Effector CD4-positive, alpha-beta T cell (primary cell): ENCODE measurements around the gene GET3.

Experiments
- DNase-seq: peaks from one replicate; pipeline ENCODE4 v3.0.0-alpha.2; 2020

GET3 gene

DNA sequence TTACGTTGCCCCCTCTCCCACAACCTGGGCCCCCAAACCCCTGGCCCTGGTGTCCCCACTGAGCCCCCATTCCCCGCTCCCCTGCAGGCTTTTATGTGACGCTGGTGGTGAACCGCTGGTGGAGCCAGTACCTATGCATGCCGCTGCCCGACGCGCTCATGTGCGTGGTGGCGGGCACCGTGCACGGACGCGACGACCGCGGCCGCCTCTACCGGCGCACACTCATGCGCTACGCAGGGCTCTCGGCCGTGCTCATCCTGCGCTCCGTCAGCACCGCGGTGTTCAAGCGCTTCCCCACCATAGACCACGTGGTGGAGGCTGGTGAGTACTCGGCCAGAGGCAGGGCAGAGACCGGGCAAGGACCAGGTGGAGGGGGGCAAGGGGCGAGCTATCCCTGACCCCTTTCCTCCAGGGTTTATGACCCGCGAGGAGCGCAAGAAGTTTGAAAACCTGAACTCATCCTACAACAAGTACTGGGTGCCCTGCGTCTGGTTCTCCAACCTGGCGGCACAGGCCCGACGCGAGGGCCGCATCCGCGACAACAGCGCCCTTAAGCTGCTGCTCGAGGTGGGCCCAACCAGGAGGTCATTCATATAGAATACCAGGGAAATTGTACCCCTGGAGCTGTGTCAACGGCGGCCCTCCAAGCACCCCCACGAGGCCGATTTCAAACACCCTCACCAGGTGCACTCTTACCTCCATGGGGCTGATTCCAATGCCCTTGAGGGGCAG, 17.3 kb downstream of the GET3 start:
- DNase-seq: no peak

DNA sequence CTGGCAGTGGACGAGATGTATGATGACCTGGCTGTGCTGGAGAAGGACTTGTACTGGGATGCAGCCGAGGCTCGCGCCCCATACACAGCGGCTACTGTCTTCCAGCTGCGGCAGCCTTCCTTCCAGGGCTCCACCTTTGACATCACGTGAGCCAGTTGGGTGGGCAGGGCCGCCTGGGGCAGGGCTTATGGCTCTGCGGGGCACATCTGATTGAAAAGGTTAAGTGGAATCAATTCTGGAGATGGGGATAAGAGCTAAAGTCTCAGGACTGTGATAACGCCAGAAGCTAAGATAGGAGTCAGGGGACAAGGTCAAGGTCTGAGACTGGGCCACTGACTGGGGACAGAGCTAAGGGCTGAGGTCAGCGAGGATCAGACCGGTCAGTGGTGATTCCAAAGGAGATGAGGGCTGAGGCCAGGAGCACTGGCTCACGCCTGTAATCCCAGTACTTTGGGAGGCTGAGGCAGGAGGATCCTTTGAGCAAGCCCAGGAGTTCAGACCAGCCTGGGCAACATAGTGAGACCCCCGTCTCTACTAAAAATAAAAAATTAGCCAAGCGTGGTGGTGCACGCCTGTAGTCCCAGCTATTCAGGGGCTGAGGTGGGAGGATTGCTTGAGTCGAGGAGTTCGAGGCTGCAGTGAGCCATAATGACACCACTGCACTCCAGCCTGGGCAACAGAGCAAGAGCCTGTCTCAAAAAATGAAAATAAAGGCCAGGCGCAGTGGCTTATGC, 19.0 kb downstream of the GET3 start:
- no peak for DNase-seq

DNA sequence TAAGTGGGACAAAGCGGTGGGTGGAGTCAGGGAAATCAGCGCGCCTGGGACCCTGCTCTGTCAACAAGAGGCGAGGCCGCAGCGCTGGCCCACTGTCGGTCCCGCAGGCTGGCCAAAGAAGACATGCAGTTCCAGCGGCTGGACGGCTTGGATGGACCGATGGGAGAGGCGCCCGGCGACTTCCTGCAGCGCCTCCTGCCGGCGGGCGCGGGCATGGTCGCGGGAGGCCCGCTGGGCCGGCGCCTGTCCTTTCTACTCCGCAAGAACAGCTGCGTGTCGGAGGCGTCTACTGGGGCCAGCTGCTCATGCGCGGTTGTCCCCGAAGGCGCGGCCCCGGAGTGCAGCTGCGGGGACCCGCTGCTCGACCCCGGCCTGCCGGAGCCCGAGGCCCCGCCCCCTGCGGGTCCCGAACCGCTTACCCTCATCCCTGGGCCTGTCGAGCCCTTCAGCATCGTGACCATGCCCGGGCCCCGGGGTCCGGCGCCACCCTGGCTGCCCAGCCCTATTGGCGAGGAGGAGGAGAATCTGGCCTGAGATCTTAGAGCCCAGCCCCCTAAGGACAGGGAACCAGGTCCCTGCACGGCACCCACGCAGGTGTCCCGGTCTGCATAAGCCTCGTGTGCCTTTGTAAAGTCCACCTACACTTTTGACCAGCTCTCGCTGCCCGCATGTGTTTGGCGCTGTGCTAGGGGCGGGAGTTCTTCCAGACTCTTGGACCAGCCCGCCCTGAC, 20.4 kb downstream of the GET3 start:
- peak; percentile 53 for DNase-seq

DNA sequence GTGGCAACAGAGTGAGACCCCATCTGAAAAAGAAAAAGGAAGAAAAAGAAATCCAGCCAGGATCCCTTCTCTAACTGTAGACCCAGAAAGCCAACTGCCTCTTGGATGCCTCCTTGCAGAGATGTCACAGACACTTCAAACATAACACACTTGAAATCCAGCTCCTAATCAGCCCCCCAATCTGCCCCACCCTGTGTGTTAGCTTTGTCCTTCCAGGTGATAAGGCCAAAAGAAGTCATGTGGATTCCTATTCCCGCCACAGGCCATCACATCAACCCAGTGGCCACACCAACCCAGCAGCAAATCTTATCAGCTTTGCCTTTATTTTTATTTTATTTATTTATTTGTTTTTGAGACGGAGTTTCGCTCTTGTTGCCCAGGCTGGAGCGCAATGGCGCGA, 22.4 kb downstream of the GET3 start:
- DNase-seq: no peak

DNA sequence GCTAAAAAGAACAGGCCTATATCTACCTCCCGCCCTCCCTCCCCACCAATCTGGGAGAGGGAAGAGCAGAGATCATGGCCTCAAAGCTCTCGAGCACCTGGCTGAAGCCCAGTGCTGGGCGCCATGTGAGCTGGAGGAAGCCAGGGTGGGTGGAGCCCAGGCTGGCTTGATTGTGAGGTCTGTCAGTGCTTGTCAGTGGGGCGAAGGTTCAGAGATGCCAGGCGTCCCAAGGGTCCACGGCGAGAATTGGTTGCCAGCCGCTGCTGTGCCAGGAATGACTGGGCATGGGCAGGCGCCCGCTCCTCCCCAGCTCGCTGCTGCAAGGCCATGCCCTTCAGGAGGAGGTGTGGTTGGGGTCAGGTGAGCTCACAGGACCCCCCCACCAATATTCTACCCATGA, 25.8 kb downstream of the GET3 start:
- no peak for DNase-seq

DNA sequence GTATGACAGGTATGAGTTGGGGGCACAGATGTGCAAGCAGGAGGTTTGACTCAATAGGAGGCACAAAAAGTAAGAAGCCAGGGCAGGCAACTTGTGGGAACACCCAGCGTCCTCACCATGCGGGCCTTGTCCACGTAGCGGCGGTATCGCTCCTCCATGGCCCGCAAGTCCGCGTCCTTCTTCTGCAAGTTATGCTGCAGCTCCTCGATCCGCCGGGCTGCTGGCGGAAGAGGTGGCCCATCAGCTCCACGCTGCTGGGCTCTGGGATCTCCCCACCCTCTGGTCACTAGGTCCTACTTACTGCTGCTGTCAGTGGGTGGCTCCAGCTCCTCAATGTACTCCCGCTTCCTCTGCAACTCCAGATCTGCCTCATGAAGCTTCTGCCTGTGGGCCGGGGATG, 27.4 kb downstream of the GET3 start:
- DNase-seq: no peak

DNA sequence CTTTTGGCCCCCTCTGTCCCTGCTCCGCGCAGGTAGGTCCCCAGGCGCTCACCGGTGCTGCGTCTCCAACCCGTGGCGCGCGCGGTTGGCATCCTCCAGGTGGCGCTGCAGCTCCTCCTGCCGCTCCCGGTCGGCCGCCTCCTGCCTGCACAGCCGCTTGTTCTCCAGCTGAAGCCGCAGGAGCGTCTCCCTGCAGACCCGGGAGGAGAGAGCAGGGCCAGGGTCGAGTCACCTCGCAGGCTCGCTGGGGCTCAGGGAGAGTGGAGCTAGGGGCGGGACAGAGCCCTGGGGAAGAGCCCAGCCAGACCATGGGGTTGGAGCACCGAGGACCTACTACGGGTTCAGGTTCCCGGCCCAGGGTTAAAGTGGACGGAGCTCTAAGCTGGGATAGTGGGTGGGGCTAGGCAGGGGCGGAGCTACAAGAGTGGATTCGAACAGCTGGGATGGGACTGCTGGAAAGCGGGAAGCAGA, 28.8 kb downstream of the GET3 start:
- DNase-seq: no peak

DNA sequence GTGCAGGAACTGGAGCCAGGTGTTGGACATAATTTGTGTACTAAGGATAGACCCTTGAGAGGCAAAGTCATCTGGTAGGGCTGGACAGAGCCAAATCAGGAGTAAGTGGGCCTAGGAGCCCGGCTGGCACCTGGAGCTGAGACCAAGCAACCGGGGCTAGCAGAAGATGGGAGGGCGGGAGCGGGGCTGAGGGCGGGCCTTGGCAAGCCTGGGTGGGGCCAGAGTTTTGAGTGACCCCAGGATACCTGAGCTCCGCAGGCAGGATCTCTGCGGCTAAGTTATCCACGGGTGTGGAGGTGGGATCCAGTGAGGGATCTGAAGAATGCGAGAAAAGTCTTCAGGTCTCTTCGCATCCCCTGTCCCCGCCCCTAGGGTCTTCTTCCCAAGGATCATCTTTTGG, 29.9 kb downstream of the GET3 start:
- DNase-seq: no peak

DNA sequence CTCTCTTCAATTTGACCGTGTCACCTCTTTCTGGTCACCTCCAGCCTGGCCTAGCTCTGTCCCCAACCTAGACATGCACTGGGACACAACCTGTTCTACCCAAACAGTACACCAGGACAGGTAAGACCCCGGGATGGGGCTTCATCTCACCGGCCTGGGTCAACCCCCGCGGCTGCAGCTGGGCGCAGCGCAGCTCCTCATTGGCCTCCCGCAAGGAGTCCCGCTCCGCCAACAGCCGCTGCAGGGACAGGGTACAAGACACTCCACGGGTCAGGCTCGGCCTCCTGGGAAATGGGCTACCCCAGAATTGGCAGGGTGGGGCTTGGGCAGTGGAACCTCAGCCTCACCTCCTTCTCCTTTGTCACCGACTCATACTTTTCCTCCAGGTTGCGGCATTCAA, 30.4 kb downstream of the GET3 start:
- DNase-seq: no peak

DNA sequence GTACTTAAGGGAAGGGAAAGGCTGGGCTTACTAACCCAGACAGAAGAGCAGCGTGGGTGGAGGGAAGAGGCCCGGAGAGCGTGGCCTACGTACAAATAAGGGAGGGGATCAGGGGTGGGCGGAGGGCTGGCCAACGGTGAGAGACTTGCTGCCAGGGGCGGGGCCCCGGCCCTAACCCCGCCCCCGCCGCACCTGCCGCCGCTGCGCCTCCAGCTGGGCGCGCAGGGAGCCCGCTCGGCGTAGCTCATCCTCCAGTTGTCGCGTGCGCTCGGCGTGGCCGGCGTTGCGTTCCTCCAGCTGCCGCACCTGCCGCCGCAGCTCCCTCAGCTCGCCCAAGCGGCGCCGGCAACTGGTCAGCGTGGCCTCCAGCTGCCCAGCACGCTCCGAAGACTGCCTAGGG, 32.4 kb downstream of the GET3 start:
- peak; percentile 39 for DNase-seq

DNA sequence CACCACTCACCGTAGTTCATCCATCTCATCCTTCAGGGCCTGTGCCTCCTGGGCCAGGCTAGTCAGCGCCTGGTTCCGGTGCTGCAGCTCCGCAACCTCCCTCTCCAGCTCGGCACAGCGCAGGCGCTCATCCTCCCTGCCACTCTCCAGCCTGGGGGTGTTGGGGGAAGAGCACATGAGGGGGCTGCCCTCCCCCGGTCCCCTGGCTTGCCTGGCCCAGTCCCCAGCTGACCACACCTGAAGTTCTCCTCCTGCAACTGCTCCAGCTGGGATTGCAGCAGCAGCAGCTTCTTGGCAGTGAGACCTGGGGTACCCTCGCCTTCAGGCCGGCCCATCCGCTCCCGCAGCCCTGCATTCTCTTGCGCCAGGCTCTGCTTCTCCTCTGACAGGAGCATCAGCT, 33.6 kb downstream of the GET3 start:
- DNase-seq: no peak

DNA sequence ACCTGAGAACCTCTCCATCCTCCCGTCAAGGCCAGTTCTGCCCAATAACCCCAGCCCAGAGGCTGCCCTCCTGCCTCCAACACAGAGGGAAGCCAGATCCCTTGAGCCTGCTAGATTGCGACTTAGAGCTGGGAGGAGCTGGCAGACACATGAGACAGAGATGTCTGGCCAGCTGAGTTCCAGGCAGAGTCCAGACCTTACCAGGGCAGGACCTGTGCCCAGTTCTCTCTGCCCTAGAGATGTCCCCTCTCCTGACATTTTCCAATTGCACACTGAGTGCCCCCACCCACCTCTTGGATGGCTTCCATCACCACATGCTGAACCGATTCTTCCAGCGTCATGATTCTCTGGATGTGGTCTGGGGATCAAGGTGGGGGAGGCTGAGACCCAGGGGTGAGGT, 35.0 kb downstream of the GET3 start:
- no peak for DNase-seq

DNA sequence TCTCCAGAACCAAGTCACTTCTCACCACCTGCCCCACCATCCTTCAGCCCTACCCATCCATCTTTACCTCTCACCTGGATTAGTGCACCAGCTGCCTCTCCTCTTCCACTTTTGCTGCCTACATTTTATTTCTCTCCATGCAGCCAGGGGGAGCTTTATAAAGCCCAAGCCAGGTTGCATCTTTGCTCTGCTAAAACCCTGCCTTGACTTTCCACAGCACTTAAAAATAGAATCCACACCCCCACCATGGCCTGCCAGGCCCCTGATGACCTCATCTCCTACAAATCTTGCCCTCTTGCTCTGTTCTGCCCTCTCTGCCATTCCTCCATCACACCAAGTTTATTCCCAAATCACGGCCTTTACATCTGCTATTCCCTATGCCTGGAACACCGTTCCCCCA, 36.3 kb downstream of the GET3 start:
- no peak for DNase-seq

DNA sequence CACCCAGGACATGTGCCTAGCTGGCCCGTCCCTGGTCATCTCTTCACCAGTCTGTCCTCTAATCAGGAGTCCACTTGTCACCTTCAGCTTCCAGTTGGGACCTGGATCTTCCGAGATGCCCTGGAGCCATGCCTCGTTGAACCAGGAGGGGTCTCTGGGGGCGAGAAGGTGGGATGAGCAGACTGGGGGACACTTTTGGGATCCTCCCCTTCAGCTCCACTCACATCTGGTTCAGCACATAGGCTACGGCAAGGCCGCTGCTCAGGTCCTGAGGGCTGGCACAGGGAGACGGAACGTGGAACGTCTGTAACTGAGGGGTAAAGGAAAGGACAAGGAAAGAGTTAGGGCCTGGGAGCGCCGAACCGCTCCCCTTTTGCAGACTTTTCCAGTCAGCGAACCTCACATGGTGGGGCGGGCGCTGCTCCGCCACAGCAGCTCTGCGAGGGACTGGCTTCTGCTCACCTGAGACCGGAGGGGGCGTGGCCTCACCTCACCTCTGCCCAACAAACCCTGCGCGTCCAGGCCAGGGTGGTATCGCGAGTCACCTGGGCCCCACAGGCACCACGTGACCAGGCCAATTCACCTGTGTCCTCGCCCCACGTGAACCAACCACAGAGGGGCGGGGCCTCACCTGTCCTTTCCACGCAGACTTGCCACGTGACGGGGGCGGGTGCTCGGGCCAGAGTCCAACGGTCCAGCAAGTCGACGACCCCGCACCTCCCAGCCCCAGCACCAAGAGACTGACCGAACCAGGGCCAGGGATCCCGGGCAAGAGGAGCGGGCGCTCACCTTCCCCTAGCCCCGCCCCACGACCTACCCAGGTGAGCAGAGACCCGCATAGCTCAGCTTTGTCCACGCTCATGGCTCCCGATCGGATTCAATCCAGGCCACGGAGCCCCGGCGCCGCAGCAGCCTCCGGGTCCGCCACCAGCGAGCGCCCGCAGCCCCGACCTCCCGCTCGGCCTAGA, 37.6 kb downstream of the GET3 start, which contains the start of gene HOOK2:
Gene HOOK2 (minus strand): TSS at position 965 of the 968 bp plus-strand sequence. CDS start 103 bp downstream, at position 862.
- DNase-seq: peak; percentile 32

DNA sequence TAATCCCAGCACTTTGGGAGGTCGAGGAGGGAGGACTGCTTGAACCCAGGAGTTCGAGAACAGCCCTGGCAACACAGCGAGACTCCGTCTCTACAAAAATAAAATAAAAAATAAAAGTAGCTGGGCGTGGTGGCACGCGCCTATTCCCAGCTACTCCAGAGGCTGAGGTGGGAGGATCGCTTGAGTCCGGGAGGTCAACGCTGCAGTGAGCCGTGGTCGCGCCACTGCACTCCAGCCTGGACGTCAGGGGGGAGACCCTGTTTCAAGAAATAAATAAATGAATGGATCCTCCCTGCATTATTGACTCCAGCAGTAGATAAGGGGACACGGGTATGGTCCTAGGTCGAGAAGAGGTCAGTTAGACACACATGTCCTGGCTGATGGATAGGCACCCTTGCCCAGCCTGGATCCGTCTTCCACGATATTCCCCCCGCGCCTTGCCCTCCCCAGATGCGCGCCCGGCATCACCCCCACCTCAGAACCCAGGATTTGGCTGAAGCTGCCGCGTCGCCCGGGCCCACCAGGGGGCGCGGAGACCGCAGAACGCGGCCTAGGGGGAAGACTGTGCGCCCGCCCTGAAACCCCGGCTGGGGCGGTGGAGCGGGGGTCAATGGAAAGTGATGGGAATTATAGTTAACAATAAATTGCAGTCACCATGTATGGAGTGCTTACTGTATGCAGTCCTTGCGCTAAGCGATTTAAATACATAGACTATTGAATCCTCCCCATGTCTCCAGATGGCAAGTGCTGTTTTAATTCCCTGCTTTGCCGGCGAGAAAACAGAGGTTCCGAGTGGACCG, 40.1 kb downstream of the GET3 start:
- peak; percentile 73 for DNase-seq

DNA sequence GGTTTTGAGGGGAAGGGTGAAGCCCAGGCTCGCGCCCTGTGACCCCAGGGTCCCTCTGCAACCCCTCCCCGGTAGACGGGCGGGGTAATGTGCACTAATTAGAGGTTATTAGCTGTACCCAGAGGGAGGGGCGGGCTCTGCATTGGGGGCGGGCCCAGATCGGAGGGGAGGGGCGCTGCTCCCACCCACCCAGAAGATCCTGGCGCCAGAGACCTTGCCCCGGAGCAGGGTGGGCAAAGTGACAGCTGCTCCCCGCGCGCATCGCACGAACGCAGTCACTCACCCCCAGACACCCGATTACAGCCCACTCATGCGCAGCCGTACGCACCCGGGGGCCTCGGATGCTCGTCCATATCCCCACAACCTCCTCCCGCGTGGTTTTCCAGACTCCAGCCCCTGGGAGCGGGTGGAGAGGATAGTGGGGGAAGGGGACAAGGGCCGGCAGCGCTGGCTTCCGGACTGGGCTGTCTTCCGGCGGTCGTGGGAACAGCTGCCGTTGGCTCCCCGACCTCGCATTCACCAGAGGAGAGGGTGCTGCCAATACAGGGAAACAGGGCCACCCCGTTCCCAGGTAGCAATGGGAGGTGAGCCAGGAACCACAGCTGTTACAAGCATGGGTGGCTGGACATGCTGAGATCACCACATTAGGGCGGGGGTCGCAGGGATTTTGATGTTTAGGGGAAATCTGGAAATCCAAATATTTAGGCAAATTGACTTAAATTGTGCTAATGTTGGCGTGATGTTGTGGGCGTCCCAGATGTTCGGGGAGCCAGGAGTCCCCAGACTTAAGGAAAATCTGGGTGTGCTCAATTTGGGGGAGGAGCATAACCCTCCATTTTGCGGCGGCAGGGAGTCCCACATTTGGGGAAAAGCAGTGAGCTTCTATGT, 41.0 kb downstream of the GET3 start:
- peak; percentile 35 for DNase-seq

DNA sequence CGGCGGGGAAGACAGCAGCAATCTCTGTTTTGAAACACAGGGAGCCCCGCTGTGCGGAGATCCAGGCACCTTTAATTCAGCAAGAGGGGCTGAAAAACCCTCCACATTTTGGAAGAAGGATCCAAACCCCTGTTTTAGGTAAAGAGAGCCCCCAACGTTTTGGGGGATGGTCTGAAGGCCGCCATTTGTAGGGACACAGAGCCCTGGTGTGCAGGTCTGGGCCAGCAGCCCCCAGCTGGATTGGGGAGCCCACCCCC, 41.5 kb downstream of the GET3 start:
- DNase-seq: no peak

DNA sequence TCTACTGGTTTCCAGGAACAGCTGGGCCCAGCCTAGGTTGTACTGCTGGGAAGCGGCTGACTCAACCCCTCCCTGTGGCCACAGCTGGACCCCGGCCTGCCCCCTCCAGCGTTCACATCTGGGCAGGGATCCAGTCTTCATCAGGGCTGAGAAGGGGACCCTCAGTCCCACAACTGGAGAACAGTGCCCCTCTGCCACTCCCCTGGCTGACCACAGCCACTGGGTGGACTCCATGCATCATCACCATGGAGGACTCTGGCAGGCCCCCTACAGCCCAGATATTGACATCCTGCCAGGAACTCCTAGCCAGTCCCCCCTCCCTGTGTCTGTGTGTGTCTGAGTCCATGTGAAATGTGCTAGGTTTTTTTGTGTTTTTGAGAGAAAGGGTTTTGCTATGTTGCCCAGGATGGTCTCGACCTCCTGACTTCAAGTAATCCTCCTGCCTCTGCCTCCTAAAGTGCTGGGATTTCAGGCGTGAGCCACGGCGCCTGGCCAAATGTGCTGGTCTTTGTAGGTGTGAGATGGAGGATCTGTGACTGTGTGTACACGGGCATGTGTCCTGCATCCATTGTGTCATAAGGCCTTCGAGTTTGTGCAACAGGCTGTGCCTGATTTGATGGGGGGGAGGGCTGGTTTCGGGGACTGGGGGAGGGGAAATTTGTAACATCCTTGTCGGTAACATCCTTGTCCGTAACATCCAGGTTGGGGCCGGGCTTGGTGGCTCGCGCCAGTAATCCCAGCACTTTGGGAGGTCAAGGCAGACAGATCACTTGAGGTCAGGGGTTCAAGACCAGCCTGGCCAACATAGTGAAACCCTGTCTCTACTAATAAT, 42.1 kb downstream of the GET3 start:
- DNase-seq: no peak

DNA sequence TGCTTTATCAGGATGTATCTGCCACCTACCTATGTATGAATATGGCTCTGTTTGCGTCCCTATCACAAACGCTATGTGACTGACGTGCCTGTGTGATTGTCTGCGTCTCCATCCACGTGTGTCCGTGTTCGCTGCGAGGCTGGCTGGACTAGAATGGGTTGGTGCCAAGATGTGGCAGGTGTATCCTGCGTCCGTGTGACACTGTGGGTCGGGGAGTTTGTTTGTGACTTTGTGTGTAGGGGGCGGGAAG, 44.8 kb downstream of the GET3 start:
- peak; percentile 91 for DNase-seq
